ENCODE measurements around the gene SIGLEC10.
"Not testable (repeated sequence)": the region's sequence is repeated elsewhere in the genome, so short reads cannot be mapped to it uniquely, and the experiment has no call there.

Gene SIGLEC10

GRCh38 chr19:51450730-51451307 is 33.4 kb upstream of the SIGLEC10 start:
- no peak overlapping the region for H3K27ac ChIP-seq
- DNase-seq: no peak
- H3K36me3 ChIP-seq (replicated peaks): no peaks in the 10 kb centered on the region
- in situ Hi-C loops (cut with HindIII; ENCODE audit: low pct_ligation_motif_present, low sequenced_read_pairs): no loop called here
- TF ChIP-seq, protein P1, sequence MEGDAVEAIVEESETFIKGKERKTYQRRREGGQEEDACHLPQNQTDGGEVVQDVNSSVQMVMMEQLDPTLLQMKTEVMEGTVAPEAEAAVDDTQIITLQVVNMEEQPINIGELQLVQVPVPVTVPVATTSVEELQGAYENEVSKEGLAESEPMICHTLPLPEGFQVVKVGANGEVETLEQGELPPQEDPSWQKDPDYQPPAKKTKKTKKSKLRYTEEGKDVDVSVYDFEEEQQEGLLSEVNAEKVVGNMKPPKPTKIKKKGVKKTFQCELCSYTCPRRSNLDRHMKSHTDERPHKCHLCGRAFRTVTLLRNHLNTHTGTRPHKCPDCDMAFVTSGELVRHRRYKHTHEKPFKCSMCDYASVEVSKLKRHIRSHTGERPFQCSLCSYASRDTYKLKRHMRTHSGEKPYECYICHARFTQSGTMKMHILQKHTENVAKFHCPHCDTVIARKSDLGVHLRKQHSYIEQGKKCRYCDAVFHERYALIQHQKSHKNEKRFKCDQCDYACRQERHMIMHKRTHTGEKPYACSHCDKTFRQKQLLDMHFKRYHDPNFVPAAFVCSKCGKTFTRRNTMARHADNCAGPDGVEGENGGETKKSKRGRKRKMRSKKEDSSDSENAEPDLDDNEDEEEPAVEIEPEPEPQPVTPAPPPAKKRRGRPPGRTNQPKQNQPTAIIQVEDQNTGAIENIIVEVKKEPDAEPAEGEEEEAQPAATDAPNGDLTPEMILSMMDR (IDR thresholded peaks at IDR 0.05; ENCODE audit: low read depth, low read length, missing control alignments): no peak
- no peak overlapping the region for H3K4me3 ChIP-seq (ENCODE audit: low read depth, low read length)
- no peaks in the 10 kb centered on the region for H3K27me3 ChIP-seq (replicated peaks)

DNA sequence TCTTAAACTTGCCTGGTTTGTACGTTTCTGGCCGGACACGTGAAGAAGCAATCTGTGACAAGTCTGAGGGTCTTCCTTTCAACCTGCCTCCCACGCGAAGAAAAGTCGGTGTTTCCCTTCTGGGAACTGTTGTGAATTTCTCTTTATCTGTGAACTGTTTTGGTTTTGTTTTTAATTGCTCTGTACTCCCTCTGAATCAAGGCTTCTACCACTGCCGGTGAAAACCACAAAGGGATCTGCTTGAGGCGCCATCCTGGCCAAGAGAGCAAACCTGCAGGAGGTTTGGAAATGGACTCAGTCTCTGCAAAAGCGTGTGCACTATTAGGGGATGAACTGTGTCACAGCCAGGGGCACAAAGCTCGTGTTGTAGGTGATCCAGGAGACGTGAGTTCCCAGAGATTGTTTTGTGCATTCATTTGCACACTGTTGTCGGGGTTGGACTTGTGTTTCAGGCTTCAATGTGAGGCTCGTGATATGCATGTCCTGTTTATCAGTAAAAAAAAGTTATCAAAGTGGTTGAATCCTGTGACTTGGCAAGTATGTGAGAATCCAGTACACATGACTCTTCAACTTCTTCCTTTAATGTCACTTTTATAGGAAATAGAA is 31.1 kb upstream of the SIGLEC10 start:
- Histone ChIP-seq H3K27me3 (replicated peaks) (no peaks in the 10 kb centered on the region), H3K36me3 (replicated peaks) (no peaks in the 10 kb centered on the region), H3K27ac (no peak overlapping the region), H3K4me3 (ENCODE audit: low read depth, low read length) (no peak overlapping the region)
- TF ChIP-seq, protein P1 (IDR thresholded peaks at IDR 0.05; ENCODE audit: low read depth, low read length, missing control alignments): no peak
- no peak for DNase-seq
- in situ Hi-C loops (cut with HindIII; ENCODE audit: low pct_ligation_motif_present, low sequenced_read_pairs): no loop called here

DNA sequence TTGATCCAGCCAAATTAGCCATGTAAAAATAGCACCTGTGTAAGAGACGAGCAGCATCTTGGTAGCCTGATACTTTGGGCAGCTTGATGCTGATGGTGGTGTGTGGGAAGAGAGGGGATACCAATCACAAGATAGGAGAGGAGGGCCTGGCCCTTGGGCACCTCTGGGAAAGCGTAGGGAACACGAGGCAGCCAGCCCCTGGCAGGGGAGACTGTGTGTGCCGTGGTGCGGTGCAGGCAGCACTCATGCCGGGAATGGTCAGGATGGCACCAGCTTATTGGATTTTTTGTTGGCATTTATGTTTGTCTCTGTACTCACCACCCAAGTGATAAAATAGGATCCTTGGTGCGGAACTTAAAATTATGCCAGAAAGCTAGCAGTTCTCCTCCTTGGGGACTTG is 30.6 kb upstream of the SIGLEC10 start:
- Histone ChIP-seq H3K27me3 (replicated peaks) (no peaks in the 10 kb centered on the region), H3K36me3 (replicated peaks) (no peaks in the 10 kb centered on the region), H3K4me3 (ENCODE audit: low read depth, low read length) (no peak overlapping the region), H3K27ac (no peak overlapping the region)
- DNase-seq: no peak
- TF ChIP-seq, protein P1 (IDR thresholded peaks at IDR 0.05; ENCODE audit: low read depth, low read length, missing control alignments): no peak
- in situ Hi-C loops (cut with HindIII; ENCODE audit: low pct_ligation_motif_present, low sequenced_read_pairs): no loop called here

DNA sequence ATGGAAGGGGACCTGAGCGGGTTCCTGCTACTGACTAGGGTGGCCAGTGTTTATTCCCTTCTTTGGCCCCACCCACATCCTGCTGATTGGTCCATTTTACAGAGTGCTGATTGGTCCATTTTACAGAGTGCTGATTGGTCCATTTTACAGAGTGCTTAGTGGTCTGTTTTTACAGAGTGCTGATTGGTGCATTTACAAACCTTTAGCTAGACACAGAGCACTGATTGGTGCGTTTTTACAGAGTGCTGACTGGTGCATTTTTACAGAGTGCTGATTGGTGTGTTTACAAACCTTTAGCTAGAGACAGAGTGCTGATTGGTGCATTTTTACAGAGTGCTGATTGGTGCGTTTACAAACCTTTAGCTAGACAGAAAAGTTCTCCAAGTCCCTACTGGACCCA is 30.1 kb upstream of the SIGLEC10 start:
- DNase-seq; H3K27ac ChIP-seq; in situ Hi-C loops (cut with HindIII; ENCODE audit: low pct_ligation_motif_present, low sequenced_read_pairs); H3K36me3 ChIP-seq (replicated peaks); H3K27me3 ChIP-seq (replicated peaks); H3K4me3 ChIP-seq (ENCODE audit: low read depth, low read length): not testable (repeated sequence)

GRCh38 chr19:51441410-51442390 is 24.3 kb upstream of the SIGLEC10 start:
- Histone ChIP-seq H3K36me3 (replicated peaks) (no peaks in the 10 kb centered on the region), H3K27ac (no peak overlapping the region), H3K27me3 (replicated peaks) (no peaks in the 10 kb centered on the region), H3K4me3 (ENCODE audit: low read depth, low read length) (no peak overlapping the region)
- in situ Hi-C loops (cut with HindIII; ENCODE audit: low pct_ligation_motif_present, low sequenced_read_pairs): no loop called here
- DNase-seq: no peak
- TF ChIP-seq, protein P1 (IDR thresholded peaks at IDR 0.05; ENCODE audit: low read depth, low read length, missing control alignments): no peak

DNA sequence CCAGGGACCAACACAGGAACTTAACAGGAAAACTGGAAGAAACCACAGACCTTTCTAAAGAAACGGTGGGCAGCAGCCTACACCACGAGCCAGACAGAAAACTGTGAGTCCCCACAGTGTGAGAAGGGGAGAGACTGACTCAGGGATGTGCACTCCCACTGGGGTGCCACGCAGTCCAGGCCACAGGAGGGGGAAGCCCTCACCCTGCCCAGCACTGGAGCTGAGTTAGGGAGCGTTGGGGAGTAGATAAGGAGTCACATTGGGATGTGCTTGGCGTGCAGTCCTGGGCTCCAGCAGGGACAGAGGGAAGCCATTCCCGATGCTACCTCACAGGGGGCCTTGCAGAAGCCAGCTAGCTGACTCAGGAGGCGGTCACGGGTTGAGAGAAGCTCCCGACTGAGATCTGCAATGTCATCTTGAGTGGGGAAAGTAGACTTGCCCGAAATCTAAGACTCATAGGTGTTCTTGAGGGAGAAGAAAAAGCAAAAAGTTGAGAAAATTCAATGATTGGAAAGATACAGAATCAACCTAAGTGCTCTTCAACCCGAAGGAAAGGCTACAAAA is 23.5 kb upstream of the SIGLEC10 start:
- TF ChIP-seq, protein P1 (IDR thresholded peaks at IDR 0.05; ENCODE audit: low read depth, low read length, missing control alignments): no peak
- Histone ChIP-seq H3K27ac (no peak overlapping the region), H3K27me3 (replicated peaks) (no peaks in the 10 kb centered on the region), H3K4me3 (ENCODE audit: low read depth, low read length) (no peak overlapping the region), H3K36me3 (replicated peaks) (no peaks in the 10 kb centered on the region)
- DNase-seq: no peak
- in situ Hi-C loops (cut with HindIII; ENCODE audit: low pct_ligation_motif_present, low sequenced_read_pairs): no loop called here

Data from brain microvascular endothelial cell (primary cell).